Measurements from ENCODE around the gene LRRC72. TPM values are rescaled to one million over a fixed set of nuclear protein-coding genes. Genes with fewer than 3 reads are reported as not detected.

LRRC72 gene
- total RNA-seq, 2 donors from 2014 or later = not detected

GRCh38 chr7:16559497-16560179 lies 33.0 kb downstream of the LRRC72 start:
- H3K36me3 ChIP-seq = no peaks in the 10 kb centered on the region
- DNase-seq (ENCODE audit: low spot score) = no peak
- H3K27ac ChIP-seq = no peak overlapping the region
- no peaks in the 10 kb centered on the region for H3K4me1 ChIP-seq (replicated peaks)
- H3K27me3 ChIP-seq (replicated peaks; ENCODE audit: insufficient read depth) = no peaks in the 10 kb centered on the region
- H3K9me3 ChIP-seq = no peaks in the 10 kb centered on the region
- WGBS = 76% methylated on average over 3 of the region's 3 CpGs
- intact Hi-C loops (cut with DNase I) = loop anchor here (10.0 kb wide), 1 partner anchor 125 kb away; no protein-coding TSS in a partner anchor
- H3K4me3 ChIP-seq = no peak overlapping the region
- TF ChIP-seq POLR2A (IDR thresholded peaks at IDR 0.05) (no peak), CTCF (IDR thresholded peaks at IDR 0.05) (no peak), POLR2AphosphoS5 (IDR thresholded peaks at IDR 0.05) (no peak)

GRCh38 chr7:16561943-16562342 lies 35.3 kb downstream of the LRRC72 start:
- intact Hi-C loops (cut with DNase I) = loop anchor here (10.0 kb wide), 1 partner anchor 127 kb away; no protein-coding TSS in a partner anchor
- Histone ChIP-seq H3K4me1 (replicated peaks) (no peaks in the 10 kb centered on the region), H3K27me3 (replicated peaks; ENCODE audit: insufficient read depth) (no peaks in the 10 kb centered on the region), H3K36me3 (no peaks in the 10 kb centered on the region), H3K4me3 (no peak overlapping the region), H3K9me3 (no peaks in the 10 kb centered on the region), H3K27ac (no peak overlapping the region)
- no peak for TF ChIP-seq POLR2AphosphoS5 (IDR thresholded peaks at IDR 0.05)
- TF ChIP-seq POLR2A (IDR thresholded peaks at IDR 0.05) = no peak
- TF ChIP-seq CTCF (IDR thresholded peaks at IDR 0.05) = no peak
- DNase-seq (ENCODE audit: low spot score) = no peak
- 89% methylated on average over 3 of the region's 3 CpGs for WGBS

GRCh38 chr7:16562456-16563220 lies 36.0 kb downstream of the LRRC72 start:
- Histone ChIP-seq H3K36me3 (no peaks in the 10 kb centered on the region), H3K27me3 (replicated peaks; ENCODE audit: insufficient read depth) (no peaks in the 10 kb centered on the region), H3K27ac (no peak overlapping the region), H3K4me3 (no peak overlapping the region), H3K9me3 (no peaks in the 10 kb centered on the region), H3K4me1 (replicated peaks) (no peaks in the 10 kb centered on the region)
- DNase-seq (ENCODE audit: low spot score) = no peak
- WGBS = 93% methylated on average over 9 of the region's 9 CpGs
- no peak for TF ChIP-seq POLR2A (IDR thresholded peaks at IDR 0.05)
- no peak for TF ChIP-seq CTCF (IDR thresholded peaks at IDR 0.05)
- no peak for TF ChIP-seq POLR2AphosphoS5 (IDR thresholded peaks at IDR 0.05)
- intact Hi-C loops (cut with DNase I) = loop anchor here (10.0 kb wide), 1 partner anchor 128 kb away; no protein-coding TSS in a partner anchor

GRCh38 chr7:16563281-16564022 lies 36.8 kb downstream of the LRRC72 start:
- TF ChIP-seq CTCF (IDR thresholded peaks at IDR 0.05) = no peak
- TF ChIP-seq POLR2AphosphoS5 (IDR thresholded peaks at IDR 0.05) = no peak
- no peak for TF ChIP-seq POLR2A (IDR thresholded peaks at IDR 0.05)
- intact Hi-C loops (cut with DNase I) = loop anchor here (2.0 to 10.0 kb wide), 2 partner anchors 129 to 485 kb away; no protein-coding TSS in a partner anchor
- WGBS = 84% methylated on average over 5 of the region's 5 CpGs

More at GRCh38 chr7:16563281-16564022, 36.8 kb downstream of the LRRC72 start:
- Histone ChIP-seq H3K27me3 (replicated peaks; ENCODE audit: insufficient read depth) (no peaks in the 10 kb centered on the region), H3K4me1 (replicated peaks) (no peaks in the 10 kb centered on the region), H3K36me3 (no peaks in the 10 kb centered on the region), H3K9me3 (no peaks in the 10 kb centered on the region), H3K4me3 (no peak overlapping the region), H3K27ac (no peak overlapping the region)
- no peak for DNase-seq (ENCODE audit: low spot score)

All from prostate gland (tissue), 2 donors.